Ovary (tissue), 3 donors: ENCODE measurements around the gene ATF1.

Source experiments
- CTCF ChIP-seq, 3 donors: fragments of 450-650 bp in 2 of 3; fragments of 200-600 bp in 1 of 3; IDR thresholded peaks; one replicate each; pipeline versions ENCODE4 v1.5.1 to v1.8.0; 2016 to 2022; ENCODE audit warnings: antibody characterized with exemption in 3 of 3, mild to moderate bottlenecking in 1 of 3
- POLR2A ChIP-seq: fragments of 450-650 bp; IDR thresholded peaks from one replicate; pipeline ENCODE4 v1.6.1; 2017; ENCODE audit warnings: antibody characterized with exemption, mild to moderate bottlenecking, moderate library complexity
- donor health status: DM: no; HTN: no; CAD: no.

GRCh38 chr12:50859621-50860310 lies 95.9 kb downstream of the ATF1 start:
- TF ChIP-seq CTCF (IDR thresholded peaks at IDR 0.05) = no peak
- no peak for TF ChIP-seq POLR2A
